Activated naive CD8-positive, alpha-beta T cell treated with anti-CD3 and anti-CD28 coated beads, Interleukin-2, amount 50 U/mL, for 16 hours (primary cell): ENCODE measurements around the gene HDAC8.
"Not testable (repeated sequence)": the region's sequence is repeated elsewhere in the genome, so short reads cannot be mapped to it uniquely, and the experiment has no call there.

ENCODE experiments used
- DNase-seq: peaks from one replicate; pipeline ENCODE4 v3.0.0-alpha.2; 2020; ENCODE audit warnings: low read depth, low spot score

HDAC8 gene

GRCh38 chrX:72326605-72327300 lies 245.9 kb downstream of the HDAC8 start:
- DNase-seq: no peak

- DNase-seq: not testable (repeated sequence)
Measured at GRCh38 chrX:72319651-72320050, 253.0 kb downstream of the HDAC8 start.

GRCh38 chrX:72317139-72317538 lies 255.5 kb downstream of the HDAC8 start:
- no peak for DNase-seq

GRCh38 chrX:72316408-72317110 lies 256.1 kb downstream of the HDAC8 start:
- DNase-seq: no peak

- DNase-seq: no peak
Measured at GRCh38 chrX:72314881-72315280, 257.8 kb downstream of the HDAC8 start.

GRCh38 chrX:72313707-72314641 lies 258.7 kb downstream of the HDAC8 start:
- DNase-seq: no peak

- no peak for DNase-seq
Measured at GRCh38 chrX:72312311-72312940, 260.2 kb downstream of the HDAC8 start.

GRCh38 chrX:72309297-72310071 lies 263.2 kb downstream of the HDAC8 start:
- DNase-seq: no peak

- DNase-seq: no peak
Measured at GRCh38 chrX:72308566-72309296, 263.9 kb downstream of the HDAC8 start.

- DNase-seq: no peak
Measured at GRCh38 chrX:72308209-72308565, 264.5 kb downstream of the HDAC8 start.

GRCh38 chrX:72307646-72308051 lies 265.0 kb downstream of the HDAC8 start:
- no peak for DNase-seq

- no peak for DNase-seq
Measured at GRCh38 chrX:72306851-72307645, 265.6 kb downstream of the HDAC8 start.

GRCh38 chrX:72306085-72306801 lies 266.4 kb downstream of the HDAC8 start:
- no peak for DNase-seq

GRCh38 chrX:72305286-72306084 lies 267.2 kb downstream of the HDAC8 start, which contains the start of gene CITED1:
TSS of gene CITED1 (minus strand) at chrX:72305914. CDS start at chrX:72302869, 3,045 bp downstream.
- DNase-seq: no peak

GRCh38 chrX:72304877-72305276 lies 267.8 kb downstream of the HDAC8 start:
- DNase-seq: no peak

- no peak for DNase-seq
Measured at GRCh38 chrX:72301781-72302180, 270.9 kb downstream of the HDAC8 start.

GRCh38 chrX:72299891-72300630 lies 272.6 kb downstream of the HDAC8 start:
- DNase-seq: no peak
